Cardiac muscle cell (in vitro differentiated cells and primary cell): ENCODE measurements around the gene PML. TPM values are rescaled to one million over a fixed set of nuclear protein-coding genes. Genes with fewer than 3 reads are reported as not detected.

Source experiments
- DNase-seq, 2 donors: peaks; one replicate each; pipeline versions ENCODE4 v3.0.0 to v3.0.0-alpha.2; 2010 to 2017; ENCODE audit warnings: low read depth in 1 of 2, low spot score in 1 of 2
- H3K27ac ChIP-seq: fragments of 200-600 bp; sonication (generic); 2 replicates; pipeline ENCODE4 v1.5.1; 2016
- H3K27me3 ChIP-seq: fragments of 200-600 bp; sonication (generic); 2 replicates; pipeline ENCODE4 v1.6.0; 2016; ENCODE audit warnings: control low read depth
- H3K36me3 ChIP-seq: fragments of 200-600 bp; sonication (generic); 2 replicates; pipeline ENCODE4 v1.5.1; 2016; ENCODE audit warnings: control low read depth
- H3K4me1 ChIP-seq: fragments of 200-600 bp; sonication (generic); 2 replicates; pipeline ENCODE4 v1.8.1; 2017; ENCODE audit warnings: low read depth, mild to moderate bottlenecking, mixed run types
- H3K4me3 ChIP-seq: fragments of 200-600 bp; sonication (generic); 2 replicates; pipeline ENCODE4 v1.5.1; 2016; ENCODE audit warnings: mild to moderate bottlenecking
- H3K9me3 ChIP-seq: fragments of 200-600 bp; sonication (generic); 2 replicates; pipeline ENCODE4 v1.5.1; 2017; ENCODE audit warnings: low read depth, mild to moderate bottlenecking, control low read depth
- CTCF ChIP-seq: IDR thresholded peaks from 2 replicates; pipeline ENCODE4 v1.5.1; 2012; ENCODE audit warnings: low read depth, mild to moderate bottlenecking, low read length
- polyA plus RNA-seq: library from polyadenylated mRNA; unstranded; fragments of >200 nt; fragmentation: Nextera tagmentation; extraction: Ambion mirVana; gene quantifications from 2 replicates; pipeline ENCODE4 v1.2.1, GENCODE V29; 2016
- total RNA-seq: library from RNA; depleted of rRNA; stranded (reverse); fragments of >200 nt; gene quantifications from 2 replicates; pipeline ENCODE4 v1.2.3, GENCODE V29; 2016

PML gene
- 28.1 and 40.4 TPM in 2 replicates for total RNA-seq
- polyA plus RNA-seq, result 21.9 and 27.1 TPM in 2 replicates

- peak; percentile 96 for DNase-seq
- no peaks in the 10 kb centered on the region for H3K9me3 ChIP-seq
- H3K27ac ChIP-seq, result peak within 1 kb of the TSS; percentile 59
- H3K36me3 ChIP-seq, result peaks cover 8% of the 10 kb centered on the region
- TF ChIP-seq CTCF, result no peak
- H3K4me3 ChIP-seq, result peak within 1 kb of the TSS; percentile 79
- peaks cover 11% of the 10 kb centered on the region for H3K4me1 ChIP-seq
- no peaks in the 10 kb centered on the region for H3K27me3 ChIP-seq
These were observed at the start of gene PML for GRCh38 chr15:73994413-73994883. Gene PML, plus strand, starts transcription at chr15:73994716. Its CDS starts 97 bp downstream, at chr15:73994813.

- Histone ChIP-seq H3K27ac (peak overlapping the region; percentile 10), H3K9me3 (no peaks in the 10 kb centered on the region), H3K27me3 (no peaks in the 10 kb centered on the region), H3K36me3 (peaks cover 7% of the 10 kb centered on the region), H3K4me3 (no peak overlapping the region), H3K4me1 (peaks cover 28% of the 10 kb centered on the region)
- TF ChIP-seq CTCF, result no peak
- no peak for DNase-seq
These were observed 49.4 kb upstream of the PML start for GRCh38 chr15:73945130-73945508.

DNA sequence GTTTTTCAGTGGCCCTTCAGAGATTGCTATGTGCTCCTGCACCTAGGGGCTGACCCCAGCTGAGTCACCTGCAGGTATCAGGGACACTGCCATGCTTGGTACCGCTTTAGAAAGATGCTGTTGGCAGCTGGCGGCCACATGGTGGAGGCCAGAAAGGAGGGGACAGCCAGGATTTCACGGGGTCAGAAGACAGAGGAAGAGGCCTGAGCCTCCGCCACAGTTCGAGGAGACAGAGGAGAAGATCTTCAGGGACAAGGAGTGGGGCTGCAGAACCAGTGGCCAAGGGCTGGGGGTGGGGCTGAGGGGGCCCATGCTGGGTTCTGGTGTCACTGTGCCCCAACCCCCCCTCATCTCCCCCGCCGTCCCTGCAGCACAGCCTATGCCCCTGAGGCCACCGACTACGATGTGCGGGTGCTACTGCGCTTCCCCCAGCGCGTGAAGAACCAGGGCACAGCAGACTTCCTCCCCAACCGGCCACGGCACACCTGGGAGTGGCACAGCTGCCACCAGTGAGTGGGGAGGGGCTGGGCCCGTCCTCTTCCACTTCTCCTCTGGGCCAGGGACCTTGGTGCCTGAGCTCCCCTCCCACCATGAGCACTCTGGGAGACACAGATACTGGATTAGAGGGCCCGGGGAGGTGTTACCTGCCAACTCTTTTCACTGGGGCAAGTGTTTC, 48.3 kb upstream of the PML start:
- no peak for DNase-seq
- Histone ChIP-seq H3K27ac (no peak overlapping the region), H3K4me1 (peaks cover 17% of the 10 kb centered on the region), H3K9me3 (no peaks in the 10 kb centered on the region), H3K36me3 (peaks cover 7% of the 10 kb centered on the region), H3K27me3 (no peaks in the 10 kb centered on the region), H3K4me3 (no peak overlapping the region)
- no peak for TF ChIP-seq CTCF

DNA sequence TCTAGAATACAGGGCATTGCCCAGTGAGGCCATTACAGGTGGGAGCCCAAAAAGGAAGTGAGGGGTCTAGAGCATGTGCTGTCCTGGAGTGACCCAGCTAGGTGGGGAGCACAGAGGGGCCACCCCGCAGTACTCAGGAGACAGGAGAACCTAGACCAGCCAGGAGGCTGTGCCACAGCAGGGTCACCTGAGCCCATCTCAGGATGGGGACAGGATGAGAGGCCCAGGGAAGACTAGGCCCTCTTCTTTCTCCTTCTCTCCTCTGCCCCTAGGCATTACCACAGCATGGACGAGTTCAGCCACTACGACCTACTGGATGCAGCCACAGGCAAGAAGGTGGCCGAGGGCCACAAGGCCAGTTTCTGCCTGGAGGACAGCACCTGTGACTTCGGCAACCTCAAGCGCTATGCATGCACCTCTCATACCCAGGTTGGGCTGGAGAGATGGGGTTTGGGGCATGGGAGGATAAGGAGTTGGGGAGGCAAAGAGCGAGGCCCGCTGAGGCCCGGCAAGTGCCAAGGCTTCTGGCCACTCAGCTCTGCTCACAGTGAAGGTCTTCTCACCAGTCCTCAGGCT, 47.6 kb upstream of the PML start:
- TF ChIP-seq CTCF, result no peak

DNA sequence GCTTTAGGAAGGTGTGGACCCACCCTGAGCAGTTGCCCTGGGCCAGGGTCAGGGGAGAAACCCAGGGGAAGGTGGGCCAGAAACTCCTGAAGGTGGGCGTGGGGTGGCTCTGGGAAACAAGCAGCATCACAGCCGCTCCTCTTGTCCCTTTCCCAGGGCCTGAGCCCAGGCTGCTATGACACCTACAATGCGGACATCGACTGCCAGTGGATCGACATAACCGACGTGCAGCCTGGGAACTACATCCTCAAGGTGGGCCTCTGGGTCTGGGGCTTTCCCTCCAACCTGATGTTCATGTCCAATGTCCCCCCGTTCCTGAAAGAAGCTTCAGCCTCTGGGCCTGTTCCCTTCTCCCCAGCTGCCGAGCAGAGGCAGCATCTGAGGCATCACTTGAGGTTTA, 46.9 kb upstream of the PML start:
- H3K9me3 ChIP-seq, result no peaks in the 10 kb centered on the region
- no peak overlapping the region for H3K4me3 ChIP-seq
- H3K36me3 ChIP-seq, result peaks cover 7% of the 10 kb centered on the region
- H3K27me3 ChIP-seq, result no peaks in the 10 kb centered on the region
- H3K4me1 ChIP-seq, result peaks cover 16% of the 10 kb centered on the region
- no peak overlapping the region for H3K27ac ChIP-seq
- no peak for TF ChIP-seq CTCF
- DNase-seq, result no peak

More for the DNA sequence above, 47.6 kb upstream of the PML start:
- Histone ChIP-seq H3K27ac (no peak overlapping the region), H3K36me3 (peaks cover 7% of the 10 kb centered on the region), H3K9me3 (no peaks in the 10 kb centered on the region), H3K4me1 (peaks cover 16% of the 10 kb centered on the region), H3K27me3 (no peaks in the 10 kb centered on the region), H3K4me3 (no peak overlapping the region)
- DNase-seq, result no peak
